Head of caudate nucleus (tissue), 42 donors: Measurements from ENCODE around the gene ADAMTS9.
"Not testable (repeated sequence)": the region's sequence is repeated elsewhere in the genome, so short reads cannot be mapped to it uniquely, and the experiment has no call there.

Experiments
- DNase-seq, 42 donors: peaks; one replicate each; pipeline versions ENCODE4 v3.0.0 to v3.0.0-alpha.2; 2020 to 2021; ENCODE audit warnings: mixed read lengths in 7 of 42
- intact Hi-C: fragments of 100-400 bp; cut with DNase I; formaldehyde crosslinking; loops from one replicate; pipeline ENCODE4 v1.15.0; 2022

ADAMTS9 gene

DNA sequence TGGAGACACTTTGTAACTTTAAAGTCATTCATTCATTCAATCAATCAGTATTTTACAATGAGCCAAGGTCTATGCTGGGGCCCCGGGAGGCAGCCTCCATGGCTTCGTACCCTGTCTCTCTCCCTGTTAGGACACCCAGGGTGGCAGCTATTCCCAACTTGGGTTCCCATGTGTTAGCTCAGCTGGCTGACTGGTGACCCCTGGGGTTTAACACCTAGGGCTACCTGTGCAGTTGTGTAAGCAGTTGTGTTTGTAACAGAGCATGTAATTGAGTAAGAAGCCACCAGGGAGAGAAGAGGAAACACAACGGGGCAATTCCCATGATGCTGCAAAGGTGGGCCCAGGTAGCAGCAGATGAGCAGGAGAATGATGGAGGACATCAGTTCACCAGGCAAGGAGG lies 132.4 kb downstream of the ADAMTS9 start:
- no peak for DNase-seq
- intact Hi-C loops = no loop called here

DNA sequence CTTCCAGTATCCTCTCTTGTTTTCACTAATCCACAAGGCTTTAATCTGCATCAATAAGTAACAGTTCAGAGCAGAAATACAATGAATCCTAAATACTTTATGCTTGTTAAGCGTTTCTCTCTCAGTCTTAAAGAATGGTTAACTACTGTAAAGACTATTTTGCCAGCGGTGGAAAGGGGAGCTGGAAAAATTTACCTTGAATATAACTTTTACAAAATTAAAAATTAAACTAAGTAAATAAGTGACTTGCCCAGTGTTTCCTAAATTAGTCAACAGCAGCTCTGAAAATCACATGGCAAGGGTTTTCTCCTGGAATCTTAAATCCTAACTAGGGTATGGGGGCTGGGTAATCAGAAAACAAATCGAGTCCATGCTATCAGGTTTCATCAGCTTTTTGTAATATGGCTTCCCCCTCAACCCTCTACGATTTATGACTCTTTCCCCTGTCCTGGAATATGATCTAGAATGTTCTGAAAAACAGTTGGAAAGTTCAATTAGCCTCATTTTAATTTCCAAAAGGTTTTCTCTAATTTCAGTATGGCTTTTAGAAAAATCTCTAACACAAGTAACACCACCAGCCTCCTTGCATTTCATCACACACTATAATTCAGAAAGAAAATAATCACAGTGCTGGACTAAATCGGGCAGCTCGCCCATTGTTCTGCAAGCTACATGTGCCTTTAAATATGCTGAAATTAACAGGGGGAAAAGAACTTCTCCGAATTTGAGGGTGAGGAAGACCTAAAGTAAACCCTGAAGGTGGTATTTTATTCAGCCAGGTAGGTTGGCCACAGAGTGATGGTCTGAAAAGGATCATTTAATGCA lies 133.5 kb downstream of the ADAMTS9 start:
- intact Hi-C loops = no loop called here
- DNase-seq = no peak

DNA sequence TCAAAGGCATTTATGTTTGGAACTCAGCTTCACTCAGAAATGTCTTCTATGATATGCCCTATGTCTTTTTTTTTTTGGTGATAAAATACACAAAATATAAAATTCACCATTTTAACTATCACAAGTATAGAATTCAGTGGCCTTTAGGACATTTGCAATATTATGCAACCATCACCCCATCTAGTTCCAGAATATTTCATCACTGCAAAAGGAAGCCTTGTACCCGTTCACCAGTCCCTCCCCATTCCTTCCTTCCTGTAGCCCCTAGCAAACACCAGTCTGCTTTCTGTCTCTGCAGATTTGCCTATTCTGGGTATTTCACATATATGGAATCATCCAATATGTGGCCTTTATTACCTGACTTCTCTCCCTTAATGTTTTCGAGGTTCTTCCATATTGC lies 134.8 kb downstream of the ADAMTS9 start:
- intact Hi-C loops = no loop called here

DNA sequence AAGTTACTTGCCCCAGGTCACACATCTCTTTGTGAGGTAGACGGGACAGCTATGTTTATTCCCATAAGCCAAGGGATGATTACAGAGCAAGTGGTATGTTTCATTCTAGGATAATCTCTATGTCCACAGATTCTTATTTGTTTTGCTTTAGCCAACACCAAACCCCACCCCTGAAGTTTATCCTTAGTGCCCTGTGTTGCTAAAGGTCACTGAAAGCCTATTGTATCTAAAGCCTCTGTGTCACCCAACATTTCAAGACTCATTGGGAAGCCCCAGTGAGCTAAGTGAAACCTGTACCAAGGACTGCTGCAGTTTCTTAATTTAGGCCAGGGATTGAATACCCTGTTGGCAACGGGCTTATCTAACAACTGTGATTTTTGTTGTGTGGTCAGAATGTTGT lies 135.6 kb downstream of the ADAMTS9 start:
- no peak for DNase-seq
- intact Hi-C loops = no loop called here

More for the DNA sequence above, 134.8 kb downstream of the ADAMTS9 start:
- DNase-seq = no peak

DNA sequence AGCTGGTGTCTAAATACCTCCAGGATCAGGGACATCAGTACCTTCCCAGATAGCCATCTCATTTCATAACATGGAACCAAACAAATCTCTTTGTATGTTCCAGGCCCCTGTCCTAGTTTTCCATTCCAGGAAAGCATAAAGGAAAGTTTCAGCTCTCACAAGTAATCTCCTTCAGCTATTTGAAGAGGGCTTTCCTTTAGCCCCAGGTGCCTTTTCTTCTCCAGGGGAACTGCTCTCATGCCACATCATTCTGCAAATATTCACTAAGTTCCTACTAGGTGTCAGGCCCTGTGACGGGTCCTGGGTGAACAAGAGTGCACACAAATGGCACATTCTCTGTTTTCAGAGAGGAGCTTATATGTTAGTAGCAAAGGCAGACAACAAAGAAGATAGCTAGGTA lies 136.1 kb downstream of the ADAMTS9 start:
- DNase-seq = no peak

DNA sequence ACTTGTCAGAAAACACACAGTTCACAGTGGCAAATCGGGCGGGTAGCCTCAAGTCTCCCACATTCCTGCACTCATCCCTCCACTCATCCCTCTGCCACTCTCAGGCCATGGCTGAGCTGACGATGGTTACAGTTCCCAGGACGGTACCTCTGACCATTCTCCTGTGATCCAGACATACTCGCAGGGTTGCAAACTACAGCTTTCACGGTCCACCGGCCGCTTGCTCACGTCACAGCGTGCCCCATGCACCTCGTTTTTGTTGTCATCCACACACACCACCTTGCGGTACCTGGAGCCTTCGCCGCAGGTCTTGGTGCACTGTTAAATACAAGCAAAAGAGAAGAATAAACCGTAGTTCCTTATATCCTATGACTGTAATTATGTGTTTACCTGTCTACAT lies 137.1 kb downstream of the ADAMTS9 start:
- DNase-seq = no peak

More for the DNA sequence above, 136.1 kb downstream of the ADAMTS9 start:
- intact Hi-C loops = no loop called here

DNA sequence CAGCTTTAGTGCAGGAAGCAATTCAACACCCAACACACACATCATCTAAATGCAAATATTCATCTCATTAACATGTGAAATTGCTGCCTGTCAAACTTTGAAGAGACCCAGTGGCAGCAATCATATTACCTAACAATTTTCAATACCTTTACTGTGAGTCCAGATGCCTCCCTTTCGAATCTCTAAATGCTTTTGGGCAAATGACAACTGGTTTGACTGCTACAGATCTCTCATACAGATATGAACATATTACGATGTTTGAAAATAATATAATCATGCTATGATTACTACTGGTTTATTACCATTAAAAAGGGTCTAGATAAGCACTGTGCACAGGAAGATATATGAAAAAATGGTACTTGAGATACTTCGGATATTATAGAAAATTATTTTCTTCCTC lies 137.9 kb downstream of the ADAMTS9 start:
- intact Hi-C loops = no loop called here
- no peak for DNase-seq

More for the DNA sequence above, 137.1 kb downstream of the ADAMTS9 start:
- intact Hi-C loops = no loop called here

DNA sequence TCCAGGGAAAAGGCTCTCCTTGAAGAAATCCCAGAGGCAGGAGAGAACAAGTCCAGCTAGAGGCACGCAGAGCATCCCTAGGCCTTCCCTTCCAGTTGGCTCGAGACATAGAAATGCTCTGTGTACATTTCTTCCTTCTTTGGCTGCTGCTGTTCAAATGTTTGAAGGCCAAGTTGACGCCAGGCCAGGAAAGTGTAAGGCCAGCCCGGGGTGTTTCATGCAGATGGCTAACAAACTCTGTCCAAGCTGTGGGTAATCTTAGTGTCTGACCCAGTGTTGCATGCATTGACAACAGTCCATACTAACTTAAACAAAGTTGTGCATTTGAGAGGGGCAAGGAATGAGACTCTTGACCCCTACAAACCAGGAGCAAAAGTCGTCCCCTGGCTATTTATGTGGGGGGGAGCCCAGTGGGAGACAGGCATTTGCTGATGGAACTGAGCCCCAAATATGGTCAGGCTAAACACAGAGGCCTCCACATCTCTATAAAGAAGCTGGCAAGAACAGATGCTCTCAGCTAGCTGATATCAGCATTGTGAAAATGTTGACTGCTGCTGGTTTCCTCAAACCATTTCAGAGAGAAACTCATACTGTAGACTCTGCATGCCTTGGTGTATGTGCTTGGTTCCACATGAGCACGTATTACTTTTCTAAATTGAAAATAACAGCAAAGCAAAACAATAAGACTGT lies 139.5 kb downstream of the ADAMTS9 start:
- intact Hi-C loops = no loop called here
- DNase-seq = peak in 9 of 42 donors; percentile 11 to 31 (median 27)

DNA sequence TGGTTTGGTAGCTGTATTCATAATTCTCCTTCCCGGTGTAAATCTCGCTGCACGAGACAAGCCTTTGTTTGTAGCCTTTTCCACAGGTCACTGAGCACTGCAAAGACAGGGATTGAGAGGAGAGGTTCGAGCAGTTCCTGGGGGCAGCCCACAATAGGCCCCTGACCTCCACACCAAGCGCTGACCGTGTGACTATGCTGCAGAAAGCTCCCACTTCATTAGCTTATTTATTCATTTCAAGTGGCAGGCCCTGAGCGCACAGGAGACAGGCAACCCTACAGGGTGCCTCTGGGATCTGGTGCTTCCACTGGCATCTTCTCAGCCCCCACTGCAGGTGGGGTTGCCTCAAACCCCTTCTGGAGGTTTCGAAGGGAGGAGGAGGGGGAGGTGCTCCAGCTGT lies 140.9 kb downstream of the ADAMTS9 start:
- no peak for DNase-seq
- intact Hi-C loops = no loop called here

DNA sequence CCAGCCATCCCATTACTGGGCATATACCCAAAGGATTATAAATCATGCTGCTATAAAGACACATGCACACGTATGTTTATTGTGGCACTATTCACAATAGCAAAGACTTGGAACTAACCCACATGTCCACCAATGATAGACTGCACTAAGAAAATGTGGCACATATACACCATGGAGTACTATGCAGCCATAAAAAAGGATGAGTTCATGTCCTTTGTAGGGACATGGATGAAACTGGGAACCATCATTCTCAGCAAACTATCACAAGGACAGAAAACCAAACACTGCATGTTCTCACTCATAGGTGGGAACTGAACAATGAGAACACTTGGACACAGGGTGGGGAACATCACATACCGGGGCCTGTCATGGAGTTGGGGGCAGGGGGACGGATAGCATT lies 142.6 kb downstream of the ADAMTS9 start:
- DNase-seq, intact Hi-C loops: not testable (repeated sequence)

DNA sequence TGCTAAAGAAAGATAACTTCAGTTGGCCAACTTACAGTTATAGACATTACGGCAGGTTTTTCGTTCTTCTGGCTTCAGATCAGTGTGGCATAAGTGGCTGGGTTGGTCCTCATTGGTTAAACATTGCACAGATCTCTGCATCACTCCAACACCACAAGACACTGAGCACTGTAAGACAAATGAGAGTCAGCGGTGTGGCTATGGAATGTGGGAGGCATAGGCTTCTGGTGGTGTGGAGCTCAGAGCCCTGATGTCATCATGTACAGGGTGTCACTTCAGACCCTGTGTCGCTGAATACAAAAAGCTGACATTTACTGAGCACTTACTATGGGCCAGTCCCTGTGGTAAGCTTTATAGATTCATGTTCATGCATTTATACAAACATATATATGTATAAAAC lies 146.0 kb downstream of the ADAMTS9 start:
- no peak for DNase-seq
- intact Hi-C loops = no loop called here

DNA sequence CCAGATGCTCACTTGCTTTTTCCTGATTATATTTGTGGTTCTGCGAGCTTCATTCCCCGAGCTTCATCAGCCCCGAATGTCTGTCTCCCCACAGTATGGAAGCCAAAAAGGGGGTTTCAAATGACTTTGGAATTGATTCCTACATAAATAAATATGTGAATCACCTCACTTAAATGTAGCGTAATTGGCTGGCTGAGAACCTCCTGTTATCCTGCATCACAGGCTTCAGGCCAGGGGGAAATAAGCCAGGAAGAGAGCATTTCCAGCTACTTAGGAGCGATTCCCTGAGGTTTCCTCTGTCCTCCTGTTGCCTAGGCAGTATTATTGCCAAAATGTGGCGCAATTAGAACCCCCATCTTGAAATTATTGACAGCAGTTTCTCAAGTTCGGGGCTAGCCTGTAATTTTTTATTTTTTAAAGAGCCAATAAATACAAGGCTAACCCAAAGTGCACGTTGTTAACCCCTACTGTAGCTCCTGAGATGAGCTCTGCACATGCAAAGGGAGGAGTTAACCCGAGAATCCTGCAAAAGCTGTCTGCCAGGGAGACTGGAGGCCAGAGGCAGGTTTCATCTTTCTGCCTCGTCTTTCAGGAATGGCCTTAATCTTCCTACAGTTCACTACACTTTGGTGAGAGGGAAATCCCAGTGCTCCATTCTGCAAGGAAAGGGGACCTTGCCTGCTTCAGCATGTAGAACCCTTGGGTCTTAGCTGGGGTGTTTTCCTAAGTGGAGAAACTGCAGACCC lies 148.2 kb downstream of the ADAMTS9 start:
- intact Hi-C loops = loop anchor here (10.0 kb wide), 1 partner anchor 1195 kb away; no protein-coding TSS in a partner anchor
- no peak for DNase-seq

DNA sequence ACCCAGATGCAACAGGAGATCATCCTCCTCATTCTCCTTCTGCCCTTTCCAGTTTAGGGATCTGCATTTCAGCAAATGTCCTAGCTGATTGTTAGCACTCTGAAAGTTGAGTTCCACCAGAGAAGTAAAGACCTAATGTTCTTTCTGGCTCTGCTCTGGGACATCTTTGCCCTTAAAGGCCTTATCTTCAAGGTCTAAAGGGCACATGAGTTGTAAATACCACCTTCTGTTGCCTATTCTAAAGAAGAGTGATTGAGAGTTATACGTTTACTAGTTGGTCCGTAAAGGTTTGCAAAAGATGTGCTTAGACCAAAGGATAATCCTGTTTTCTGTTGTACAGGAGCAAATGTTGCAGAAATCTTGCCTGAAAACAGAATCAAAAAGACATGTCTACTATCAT lies 151.6 kb downstream of the ADAMTS9 start:
- DNase-seq = no peak
- intact Hi-C loops = loop anchor here (10.0 kb wide), 1 partner anchor 1199 kb away; no protein-coding TSS in a partner anchor

DNA sequence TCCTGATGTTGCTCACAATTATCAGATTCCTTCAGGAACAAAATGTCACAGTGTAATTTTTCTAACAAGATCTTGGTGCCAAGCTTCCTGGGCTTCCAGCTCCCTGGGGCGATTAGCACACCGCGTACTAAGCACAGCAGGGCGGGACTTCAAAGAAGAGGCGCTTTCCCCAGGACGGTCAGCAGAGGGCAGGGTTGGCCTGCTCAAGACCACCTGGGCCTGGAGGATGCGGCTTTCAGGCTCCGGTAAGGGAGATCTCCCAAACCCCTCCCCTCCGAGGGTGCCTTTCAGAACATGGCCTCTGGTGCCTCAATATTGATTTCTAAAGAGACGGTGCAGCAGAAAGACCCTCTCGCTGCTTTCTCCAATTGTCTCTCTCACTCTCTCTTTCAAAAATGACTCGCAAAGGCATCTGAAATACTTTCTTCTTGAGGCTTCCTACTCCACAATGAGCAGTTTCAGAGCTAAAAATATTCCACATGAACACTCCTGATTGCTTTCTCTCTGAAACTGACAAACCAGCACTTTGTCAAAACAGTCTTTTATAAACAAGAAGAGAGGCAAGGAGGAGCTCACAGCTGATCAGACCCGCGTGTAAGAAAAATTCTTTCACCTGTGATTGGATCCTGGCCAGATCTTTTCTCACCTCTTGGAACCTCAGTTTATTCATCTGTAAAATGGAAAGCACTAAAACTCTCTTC lies 154.0 kb downstream of the ADAMTS9 start:
- peak; percentile 76 to 95 (median 86) for DNase-seq
- intact Hi-C loops = loop anchor here (5.0 to 10.0 kb wide), 2 partner anchors 1201 to 1659 kb away; no protein-coding TSS in a partner anchor

DNA sequence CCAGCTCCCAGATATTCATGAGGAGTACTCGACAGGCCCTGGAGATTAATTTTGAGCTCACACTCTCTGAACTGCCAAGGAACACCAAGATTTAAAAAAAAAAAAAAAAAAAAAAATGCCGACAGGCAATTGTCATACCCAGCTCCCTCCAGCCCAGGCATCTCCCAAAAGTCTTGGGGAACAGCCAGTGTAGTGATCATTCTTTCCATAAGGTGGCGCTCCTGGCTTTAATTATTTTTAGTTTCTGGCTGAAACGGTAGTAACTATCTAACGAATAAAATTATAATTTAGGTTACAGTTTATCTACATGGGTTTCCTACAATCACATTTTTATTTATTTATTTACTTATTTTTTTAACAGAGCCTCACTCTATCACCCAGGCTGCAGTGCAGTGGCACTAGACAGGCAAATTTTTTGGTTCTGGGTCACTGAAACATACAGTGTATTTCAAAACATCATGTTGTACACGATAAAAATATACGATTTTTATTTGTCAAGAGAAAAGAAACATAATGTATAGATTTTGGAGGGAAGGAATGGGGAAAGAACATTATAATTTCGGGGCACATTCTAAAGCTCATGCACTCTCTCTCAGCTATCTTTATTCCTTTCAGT lies 157.3 kb downstream of the ADAMTS9 start:
- peak in 41 of 42 donors; percentile 20 to 88 (median 69) for DNase-seq
- intact Hi-C loops = loop anchor here (5.0 to 10.0 kb wide), 2 partner anchors 1204 to 1662 kb away; no protein-coding TSS in a partner anchor

DNA sequence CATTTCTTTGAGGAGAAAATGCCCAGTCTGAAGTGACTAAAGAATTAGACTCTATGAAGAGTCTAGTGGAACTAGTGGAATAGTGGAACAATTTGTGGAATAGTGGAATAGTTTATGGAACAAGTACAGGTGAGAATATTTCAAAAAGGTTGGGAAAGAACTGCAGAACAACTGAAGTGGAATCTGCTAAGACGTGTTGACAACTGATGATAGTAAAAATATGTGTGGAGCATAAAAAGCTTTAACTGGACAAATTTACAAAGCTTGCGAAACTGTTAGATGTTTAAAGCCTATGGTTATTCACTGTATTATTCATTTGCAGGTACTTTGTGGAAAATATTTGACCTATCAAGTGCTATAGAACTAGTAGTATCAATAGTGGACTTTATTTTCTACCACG lies 164.5 kb downstream of the ADAMTS9 start:
- intact Hi-C loops = no loop called here
- DNase-seq = no peak

DNA sequence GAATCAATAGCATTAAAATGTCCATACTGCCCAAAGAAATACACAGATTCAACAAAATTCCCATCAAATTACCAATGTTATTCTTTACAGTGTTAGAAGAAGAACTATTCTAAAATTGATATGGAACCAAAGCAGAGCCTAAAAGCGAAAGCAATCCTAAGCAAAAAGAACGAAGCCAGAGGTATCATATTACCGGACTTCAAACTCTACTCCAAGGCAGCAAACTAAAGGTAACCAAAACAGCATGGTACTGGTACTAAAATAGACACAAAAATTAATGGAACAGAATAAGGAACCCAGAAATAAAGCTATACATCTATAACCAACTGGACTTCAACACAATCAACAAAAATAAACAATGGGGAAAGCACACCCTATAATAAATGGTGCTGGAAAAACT lies 167.5 kb downstream of the ADAMTS9 start:
- intact Hi-C loops = no loop called here

DNA sequence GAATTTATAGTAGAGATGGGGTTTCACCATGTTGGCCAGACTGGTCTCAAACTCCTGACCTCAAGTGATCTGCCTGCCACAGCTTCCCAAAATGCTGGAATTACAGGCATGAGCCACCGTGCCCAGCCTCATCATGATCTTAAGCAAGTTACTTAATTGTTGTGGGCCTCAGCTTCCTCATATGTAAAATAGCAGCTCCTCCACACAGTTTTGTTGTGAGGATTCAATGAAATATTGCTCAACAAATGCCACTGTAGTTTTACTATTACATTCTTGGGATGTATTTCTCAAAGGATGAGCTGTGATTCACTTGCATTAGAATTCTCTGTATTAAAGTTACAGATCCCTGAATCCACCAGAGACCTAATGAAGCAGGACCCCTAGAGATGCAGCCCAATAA lies 168.8 kb downstream of the ADAMTS9 start:
- intact Hi-C loops = no loop called here
- no peak for DNase-seq

More for the DNA sequence above, 167.5 kb downstream of the ADAMTS9 start:
- no peak for DNase-seq

DNA sequence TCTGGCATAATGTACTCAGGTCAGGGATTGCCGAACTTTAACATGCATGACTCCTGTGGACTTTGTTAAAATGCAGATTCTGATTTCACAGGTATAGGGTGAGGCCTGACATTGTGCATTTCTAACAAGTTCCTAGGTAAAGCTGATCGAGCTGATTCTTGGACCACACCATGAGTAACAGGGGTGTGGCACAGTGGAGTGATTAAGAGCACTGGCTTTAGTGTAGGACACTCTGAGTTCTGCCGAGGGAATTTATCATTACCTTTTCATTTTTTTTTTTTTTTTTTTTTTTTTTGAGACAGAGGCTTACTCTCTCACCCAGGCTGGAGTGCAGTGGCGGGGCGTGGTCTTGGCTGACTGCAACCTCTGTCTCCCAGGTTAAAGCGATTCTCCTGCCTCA lies 169.3 kb downstream of the ADAMTS9 start:
- intact Hi-C loops = no loop called here
- DNase-seq = no peak
